Measurements from ENCODE around the gene RNF214.

Gene RNF214

GRCh38 chr11:117199053-117199915, 33.2 kb upstream of the RNF214 start, which contains the start of gene TAGLN:
TAGLN (plus strand) TSS chr11:117199370; CDS start chr11:117203014, 3,644 bp downstream.
- TF ChIP-seq CSDC2 (CRISPR knock-in tag; IDR thresholded peaks at IDR 0.05) (no peak), ZC3H10 (CRISPR knock-in tag; IDR thresholded peaks at IDR 0.05) (no peak)
- TF ChIP-seq, protein P1, sequence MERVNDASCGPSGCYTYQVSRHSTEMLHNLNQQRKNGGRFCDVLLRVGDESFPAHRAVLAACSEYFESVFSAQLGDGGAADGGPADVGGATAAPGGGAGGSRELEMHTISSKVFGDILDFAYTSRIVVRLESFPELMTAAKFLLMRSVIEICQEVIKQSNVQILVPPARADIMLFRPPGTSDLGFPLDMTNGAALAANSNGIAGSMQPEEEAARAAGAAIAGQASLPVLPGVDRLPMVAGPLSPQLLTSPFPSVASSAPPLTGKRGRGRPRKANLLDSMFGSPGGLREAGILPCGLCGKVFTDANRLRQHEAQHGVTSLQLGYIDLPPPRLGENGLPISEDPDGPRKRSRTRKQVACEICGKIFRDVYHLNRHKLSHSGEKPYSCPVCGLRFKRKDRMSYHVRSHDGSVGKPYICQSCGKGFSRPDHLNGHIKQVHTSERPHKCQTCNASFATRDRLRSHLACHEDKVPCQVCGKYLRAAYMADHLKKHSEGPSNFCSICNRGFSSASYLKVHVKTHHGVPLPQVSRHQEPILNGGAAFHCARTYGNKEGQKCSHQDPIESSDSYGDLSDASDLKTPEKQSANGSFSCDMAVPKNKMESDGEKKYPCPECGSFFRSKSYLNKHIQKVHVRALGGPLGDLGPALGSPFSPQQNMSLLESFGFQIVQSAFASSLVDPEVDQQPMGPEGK (CRISPR knock-in tag; IDR thresholded peaks at IDR 0.05; ENCODE audit: borderline replicate concordance) = peak; percentile 57; the same call in 1 of the 2 replicates
- ATAC-seq = peak; percentile 85

- TF ChIP-seq CSDC2 (CRISPR knock-in tag; IDR thresholded peaks at IDR 0.05) (no peak), RARB (CRISPR knock-in tag; IDR thresholded peaks at IDR 0.05) (no peak), ISL1 (CRISPR knock-in tag; IDR thresholded peaks at IDR 0.05) (no peak), ZFP3 (CRISPR knock-in tag; IDR thresholded peaks at IDR 0.05) (no peak), ZC3H10 (CRISPR knock-in tag; IDR thresholded peaks at IDR 0.05) (no peak), ESRRG (CRISPR knock-in tag; IDR thresholded peaks at IDR 0.05) (no peak), OSR1 (CRISPR knock-in tag; IDR thresholded peaks at IDR 0.05) (no peak), ZNF565 (CRISPR knock-in tag; conservative IDR thresholded peaks at IDR 0.05; ENCODE audit: low read depth) (no peak), ZNF8 (CRISPR knock-in tag; IDR thresholded peaks at IDR 0.05) (no peak), ZFP30 (CRISPR knock-in tag; IDR thresholded peaks at IDR 0.05) (no peak), PPARA (CRISPR knock-in tag; IDR thresholded peaks at IDR 0.05; ENCODE audit: borderline replicate concordance) (no peak), ZNF70 (CRISPR knock-in tag; IDR thresholded peaks at IDR 0.05) (no peak), TOX (CRISPR knock-in tag; IDR thresholded peaks at IDR 0.05; ENCODE audit: borderline replicate concordance) (no peak), BACH2 (CRISPR knock-in tag; IDR thresholded peaks at IDR 0.05; ENCODE audit: borderline replicate concordance) (no peak), TCF4 (CRISPR knock-in tag; IDR thresholded peaks at IDR 0.05; ENCODE audit: borderline replicate concordance) (no peak), ARNTL (CRISPR knock-in tag; IDR thresholded peaks at IDR 0.05; ENCODE audit: borderline replicate concordance, low read depth) (no peak)
- TF ChIP-seq, protein P2, sequence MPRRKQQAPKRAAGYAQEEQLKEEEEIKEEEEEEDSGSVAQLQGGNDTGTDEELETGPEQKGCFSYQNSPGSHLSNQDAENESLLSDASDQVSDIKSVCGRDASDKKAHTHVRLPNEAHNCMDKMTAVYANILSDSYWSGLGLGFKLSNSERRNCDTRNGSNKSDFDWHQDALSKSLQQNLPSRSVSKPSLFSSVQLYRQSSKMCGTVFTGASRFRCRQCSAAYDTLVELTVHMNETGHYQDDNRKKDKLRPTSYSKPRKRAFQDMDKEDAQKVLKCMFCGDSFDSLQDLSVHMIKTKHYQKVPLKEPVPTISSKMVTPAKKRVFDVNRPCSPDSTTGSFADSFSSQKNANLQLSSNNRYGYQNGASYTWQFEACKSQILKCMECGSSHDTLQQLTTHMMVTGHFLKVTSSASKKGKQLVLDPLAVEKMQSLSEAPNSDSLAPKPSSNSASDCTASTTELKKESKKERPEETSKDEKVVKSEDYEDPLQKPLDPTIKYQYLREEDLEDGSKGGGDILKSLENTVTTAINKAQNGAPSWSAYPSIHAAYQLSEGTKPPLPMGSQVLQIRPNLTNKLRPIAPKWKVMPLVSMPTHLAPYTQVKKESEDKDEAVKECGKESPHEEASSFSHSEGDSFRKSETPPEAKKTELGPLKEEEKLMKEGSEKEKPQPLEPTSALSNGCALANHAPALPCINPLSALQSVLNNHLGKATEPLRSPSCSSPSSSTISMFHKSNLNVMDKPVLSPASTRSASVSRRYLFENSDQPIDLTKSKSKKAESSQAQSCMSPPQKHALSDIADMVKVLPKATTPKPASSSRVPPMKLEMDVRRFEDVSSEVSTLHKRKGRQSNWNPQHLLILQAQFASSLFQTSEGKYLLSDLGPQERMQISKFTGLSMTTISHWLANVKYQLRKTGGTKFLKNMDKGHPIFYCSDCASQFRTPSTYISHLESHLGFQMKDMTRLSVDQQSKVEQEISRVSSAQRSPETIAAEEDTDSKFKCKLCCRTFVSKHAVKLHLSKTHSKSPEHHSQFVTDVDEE (CRISPR knock-in tag; IDR thresholded peaks at IDR 0.05) = no peak
- TF ChIP-seq, protein P1 (CRISPR knock-in tag; IDR thresholded peaks at IDR 0.05; ENCODE audit: borderline replicate concordance) = no peak
- TF ChIP-seq, protein P3, sequence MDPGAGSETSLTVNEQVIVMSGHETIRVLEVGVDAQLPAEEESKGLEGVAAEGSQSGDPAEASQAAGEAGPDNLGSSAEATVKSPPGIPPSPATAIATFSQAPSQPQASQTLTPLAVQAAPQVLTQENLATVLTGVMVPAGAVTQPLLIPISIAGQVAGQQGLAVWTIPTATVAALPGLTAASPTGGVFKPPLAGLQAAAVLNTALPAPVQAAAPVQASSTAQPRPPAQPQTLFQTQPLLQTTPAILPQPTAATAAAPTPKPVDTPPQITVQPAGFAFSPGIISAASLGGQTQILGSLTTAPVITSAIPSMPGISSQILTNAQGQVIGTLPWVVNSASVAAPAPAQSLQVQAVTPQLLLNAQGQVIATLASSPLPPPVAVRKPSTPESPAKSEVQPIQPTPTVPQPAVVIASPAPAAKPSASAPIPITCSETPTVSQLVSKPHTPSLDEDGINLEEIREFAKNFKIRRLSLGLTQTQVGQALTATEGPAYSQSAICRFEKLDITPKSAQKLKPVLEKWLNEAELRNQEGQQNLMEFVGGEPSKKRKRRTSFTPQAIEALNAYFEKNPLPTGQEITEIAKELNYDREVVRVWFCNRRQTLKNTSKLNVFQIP (CRISPR knock-in tag; IDR thresholded peaks at IDR 0.05; ENCODE audit: borderline replicate concordance, low read depth) = no peak
- TF ChIP-seq, protein P4, sequence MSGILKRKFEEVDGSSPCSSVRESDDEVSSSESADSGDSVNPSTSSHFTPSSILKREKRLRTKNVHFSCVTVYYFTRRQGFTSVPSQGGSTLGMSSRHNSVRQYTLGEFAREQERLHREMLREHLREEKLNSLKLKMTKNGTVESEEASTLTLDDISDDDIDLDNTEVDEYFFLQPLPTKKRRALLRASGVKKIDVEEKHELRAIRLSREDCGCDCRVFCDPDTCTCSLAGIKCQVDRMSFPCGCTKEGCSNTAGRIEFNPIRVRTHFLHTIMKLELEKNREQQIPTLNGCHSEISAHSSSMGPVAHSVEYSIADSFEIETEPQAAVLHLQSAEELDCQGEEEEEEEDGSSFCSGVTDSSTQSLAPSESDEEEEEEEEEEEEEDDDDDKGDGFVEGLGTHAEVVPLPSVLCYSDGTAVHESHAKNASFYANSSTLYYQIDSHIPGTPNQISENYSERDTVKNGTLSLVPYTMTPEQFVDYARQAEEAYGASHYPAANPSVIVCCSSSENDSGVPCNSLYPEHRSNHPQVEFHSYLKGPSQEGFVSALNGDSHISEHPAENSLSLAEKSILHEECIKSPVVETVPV (CRISPR knock-in tag; IDR thresholded peaks at IDR 0.05) = no peak
- no peak; the same call in 2 of the 3 replicates for ATAC-seq
These were observed 32.3 kb upstream of the RNF214 start for GRCh38 chr11:117199916-117200812.

All from SK-N-SH treated with all-trans-retinoic acid at 6 μM for 48 hours (cell line).